Liver (tissue), 9 donors: ENCODE data around the gene CCND1. TPM values are rescaled to one million over a fixed set of nuclear protein-coding genes. Genes with fewer than 3 reads are reported as not detected.

ENCODE experiments used
- DNase-seq: peaks from one replicate; pipeline ENCODE4 v3.0.0-alpha.2; 2017; ENCODE audit warnings: low spot score
- H3K27ac ChIP-seq, 2 donors: one replicate each; pipeline ENCODE4 v1.7.0; 2013; ENCODE audit warnings: inconsistent platforms in 2 of 2, low read length in 2 of 2, control low read depth in 1 of 2, low read depth in 1 of 2, mild to moderate bottlenecking in 1 of 2
- H3K27me3 ChIP-seq, 4 donors: one replicate each; pipeline versions ENCODE4 v1.6.1 to v1.7.0; 2013; ENCODE audit warnings: low read length in 3 of 4, inconsistent platforms in 1 of 4, mild to moderate bottlenecking in 1 of 4, moderate library complexity in 1 of 4; ENCODE audit not compliant: control insufficient read depth in 4 of 4, insufficient read depth in 4 of 4
- H3K36me3 ChIP-seq, 4 donors: one replicate each; pipeline versions ENCODE4 v1.6.1 to v1.7.0; 2013; ENCODE audit warnings: low read length in 3 of 4, mild to moderate bottlenecking in 3 of 4, low read depth in 1 of 4, moderate library complexity in 1 of 4; ENCODE audit not compliant: control insufficient read depth in 4 of 4, insufficient read depth in 3 of 4
- H3K4me1 ChIP-seq, 4 donors: one replicate each; pipeline versions ENCODE4 v1.6.1 to v1.7.0; 2013; ENCODE audit warnings: low read length in 3 of 4, mild to moderate bottlenecking in 3 of 4, moderate library complexity in 1 of 4; ENCODE audit not compliant: control insufficient read depth in 4 of 4, insufficient read depth in 4 of 4
- H3K4me3 ChIP-seq, 3 donors: one replicate each; pipeline versions ENCODE4 v1.6.1 to v1.7.0; 2013; ENCODE audit warnings: low read length in 3 of 3, control low read depth in 1 of 3, low read depth in 1 of 3, mild to moderate bottlenecking in 1 of 3
- H3K9ac ChIP-seq, 2 donors: one replicate each; pipeline ENCODE4 v1.7.0; 2013; ENCODE audit warnings: low read length in 2 of 2, mild to moderate bottlenecking in 2 of 2, moderate library complexity in 2 of 2, control low read depth in 1 of 2, low read depth in 1 of 2
- H3K9me3 ChIP-seq, 4 donors: one replicate each; pipeline versions ENCODE4 v1.6.1 to v1.7.0; 2013; ENCODE audit warnings: low read length in 3 of 4; ENCODE audit not compliant: control insufficient read depth in 4 of 4
- ATF3 ChIP-seq: IDR thresholded peaks from 2 replicates; pipeline ENCODE4 v1.6.1; 2016; ENCODE audit warnings: antibody characterized with exemption
- EGR1 ChIP-seq, 2 donors: IDR thresholded peaks; 2 replicates each; pipeline ENCODE4 v1.6.1; 2016 to 2018; ENCODE audit warnings: antibody characterized with exemption in 2 of 2, low read depth in 2 of 2
- FOXA1 ChIP-seq: IDR thresholded peaks from 2 replicates; pipeline ENCODE4 v1.6.1; 2016; ENCODE audit warnings: antibody characterized with exemption
- GABPA ChIP-seq, 2 donors: IDR thresholded peaks in 1 of 2; conservative IDR thresholded peaks in 1 of 2; 2 replicates each; pipeline ENCODE4 v1.6.1; 2016; ENCODE audit warnings: antibody characterized with exemption in 2 of 2, mild to moderate bottlenecking in 1 of 2, moderate library complexity in 1 of 2
- HNF4A ChIP-seq, 2 donors: conservative IDR thresholded peaks; 2 replicates each; pipeline ENCODE4 v1.6.1; 2016; ENCODE audit warnings: antibody characterized with exemption in 2 of 2, mild to moderate bottlenecking in 2 of 2
- HNF4G ChIP-seq: IDR thresholded peaks from 2 replicates; pipeline ENCODE4 v1.6.1; 2016; ENCODE audit warnings: antibody characterized with exemption
- JUND ChIP-seq, 2 donors: IDR thresholded peaks; 2 replicates each; pipeline ENCODE4 v1.6.1; 2016; ENCODE audit warnings: antibody characterized with exemption in 2 of 2
- NR2F2 ChIP-seq: IDR thresholded peaks from 2 replicates; pipeline ENCODE4 v1.6.1; 2016; ENCODE audit warnings: antibody characterized with exemption
- RAD21 ChIP-seq, 2 donors: IDR thresholded peaks; 2 replicates each; pipeline ENCODE4 v1.6.1; 2016; ENCODE audit warnings: antibody characterized with exemption in 2 of 2, mild to moderate bottlenecking in 2 of 2
- REST ChIP-seq: IDR thresholded peaks from 2 replicates; pipeline ENCODE4 v1.6.1; 2016; ENCODE audit warnings: antibody characterized with exemption, mild to moderate bottlenecking
- RXRA ChIP-seq, 2 donors: IDR thresholded peaks; 2 replicates each; pipeline ENCODE4 v1.6.1; 2017 to 2018; ENCODE audit warnings: antibody characterized with exemption in 2 of 2, mild to moderate bottlenecking in 1 of 2
- SP1 ChIP-seq: IDR thresholded peaks from 2 replicates; pipeline ENCODE4 v1.6.1; 2018; ENCODE audit warnings: antibody characterized with exemption, mild to moderate bottlenecking
- TAF1 ChIP-seq: conservative IDR thresholded peaks from 2 replicates; pipeline ENCODE4 v1.6.1; 2016; ENCODE audit warnings: antibody characterized with exemption, mild to moderate bottlenecking
- YY1 ChIP-seq: IDR thresholded peaks from 2 replicates; pipeline ENCODE4 v1.6.1; 2016; ENCODE audit warnings: antibody characterized with exemption, mild to moderate bottlenecking
- ZBTB33 ChIP-seq: IDR thresholded peaks from 2 replicates; pipeline ENCODE4 v1.6.1; 2016; ENCODE audit warnings: antibody characterized with exemption
- WGBS: extraction: QIAGEN DNeasy Blood & Tissue Kit; methylation state at CpG from one replicate; pipeline ENCODE4 v1.1.7; 2013; 5-methylcytosine and 5-hydroxymethylcytosine counted together
- polyA plus RNA-seq, 2 donors: library from polyadenylated mRNA; stranded (reverse) in 1 of 2; unstranded in 1 of 2; fragments of 200-250 nt in 1 of 2; fragments of >200 nt in 1 of 2; fragmentation: Nextera tagmentation in 1 of 2; extraction: Ambion mirVana in 1 of 2; gene quantifications; one replicate each; pipeline versions ENCODE4 v1.2.1 to v1.2.3, GENCODE V29; 2013 to 2015
- total RNA-seq, 2 donors: library from RNA; depleted of rRNA; stranded (reverse); fragments of >200 nt; gene quantifications; one replicate each; pipeline ENCODE4 v1.2.3, GENCODE V29; 2014
- TF ChIP-seq, protein P1 (sequence below): fragments of 150-350 bp; IDR thresholded peaks from 2 replicates; pipeline ENCODE4 v1.5.1; 2017; ENCODE audit warnings: improper control_type of control experiment, low read depth, low read length; ENCODE audit not compliant: missing input control
- donor health status: healthy.
- donor health status: healthy.
- donor health status: healthy.
- donor health status: healthy.
- donor health status: healthy.

The CCND1 gene
- total and polyA plus RNA-seq, 4 donors = 28.9 to 100 (median 53.3) TPM

DNA sequence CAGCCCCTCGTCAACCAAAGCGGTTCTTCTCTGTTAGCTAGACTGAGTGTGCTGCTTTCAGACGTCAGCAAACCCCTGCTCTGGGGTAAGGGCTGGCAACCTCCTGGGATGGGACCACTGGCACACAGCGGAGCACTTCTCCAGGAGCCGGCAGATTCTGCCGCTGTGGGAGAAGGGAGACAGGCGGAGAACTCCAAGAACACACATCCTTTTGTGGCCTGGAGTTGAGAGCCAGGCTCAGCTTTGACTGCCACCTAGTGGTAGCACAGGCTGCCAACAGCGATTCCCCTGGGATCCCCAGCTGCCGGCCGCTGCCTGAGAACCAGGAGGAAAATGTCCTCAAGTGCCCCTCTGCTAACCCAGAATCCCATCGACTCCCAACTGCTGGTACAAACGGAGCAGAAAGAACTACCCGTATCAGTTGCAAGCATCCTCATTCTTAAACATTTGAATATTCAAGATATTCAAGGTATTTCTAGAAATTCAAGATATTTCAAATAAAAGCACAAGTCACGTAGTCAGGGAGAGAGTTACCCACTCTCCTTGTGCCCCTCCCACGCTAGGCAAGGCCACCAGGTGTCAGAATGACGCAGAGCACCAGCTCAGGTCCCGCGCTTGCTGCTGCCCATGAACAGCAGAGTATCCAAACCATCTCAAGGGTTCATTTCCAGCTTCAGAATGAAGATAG lies 29.3 kb downstream of the CCND1 start:
- no peak for TF ChIP-seq REST
- no peak for TF ChIP-seq HNF4G
- TF ChIP-seq RXRA (IDR thresholded peaks at IDR 0.05) = peak; percentile 38 to 58
- TF ChIP-seq RAD21 (IDR thresholded peaks at IDR 0.05) = peak; percentile 91 to 95
- TF ChIP-seq, protein P1, sequence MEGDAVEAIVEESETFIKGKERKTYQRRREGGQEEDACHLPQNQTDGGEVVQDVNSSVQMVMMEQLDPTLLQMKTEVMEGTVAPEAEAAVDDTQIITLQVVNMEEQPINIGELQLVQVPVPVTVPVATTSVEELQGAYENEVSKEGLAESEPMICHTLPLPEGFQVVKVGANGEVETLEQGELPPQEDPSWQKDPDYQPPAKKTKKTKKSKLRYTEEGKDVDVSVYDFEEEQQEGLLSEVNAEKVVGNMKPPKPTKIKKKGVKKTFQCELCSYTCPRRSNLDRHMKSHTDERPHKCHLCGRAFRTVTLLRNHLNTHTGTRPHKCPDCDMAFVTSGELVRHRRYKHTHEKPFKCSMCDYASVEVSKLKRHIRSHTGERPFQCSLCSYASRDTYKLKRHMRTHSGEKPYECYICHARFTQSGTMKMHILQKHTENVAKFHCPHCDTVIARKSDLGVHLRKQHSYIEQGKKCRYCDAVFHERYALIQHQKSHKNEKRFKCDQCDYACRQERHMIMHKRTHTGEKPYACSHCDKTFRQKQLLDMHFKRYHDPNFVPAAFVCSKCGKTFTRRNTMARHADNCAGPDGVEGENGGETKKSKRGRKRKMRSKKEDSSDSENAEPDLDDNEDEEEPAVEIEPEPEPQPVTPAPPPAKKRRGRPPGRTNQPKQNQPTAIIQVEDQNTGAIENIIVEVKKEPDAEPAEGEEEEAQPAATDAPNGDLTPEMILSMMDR = peak; percentile 94
- no peak for TF ChIP-seq YY1
- Histone ChIP-seq H3K4me1 (peaks cover 3 to 26% (median 18%) of the 10 kb centered on the region in 4 donors), H3K27ac (no peak overlapping the region), H3K9me3 (no peaks in the 10 kb centered on the region), H3K9ac (no peak overlapping the region), H3K27me3 (no peaks in the 10 kb centered on the region), H3K4me3 (no peak overlapping the region), H3K36me3 (peaks cover 0 to 12% (median 6%) of the 10 kb centered on the region in 4 donors)
- WGBS = 39% methylated on average over 18 of the region's 18 CpGs
- DNase-seq = peak; percentile 77

DNA sequence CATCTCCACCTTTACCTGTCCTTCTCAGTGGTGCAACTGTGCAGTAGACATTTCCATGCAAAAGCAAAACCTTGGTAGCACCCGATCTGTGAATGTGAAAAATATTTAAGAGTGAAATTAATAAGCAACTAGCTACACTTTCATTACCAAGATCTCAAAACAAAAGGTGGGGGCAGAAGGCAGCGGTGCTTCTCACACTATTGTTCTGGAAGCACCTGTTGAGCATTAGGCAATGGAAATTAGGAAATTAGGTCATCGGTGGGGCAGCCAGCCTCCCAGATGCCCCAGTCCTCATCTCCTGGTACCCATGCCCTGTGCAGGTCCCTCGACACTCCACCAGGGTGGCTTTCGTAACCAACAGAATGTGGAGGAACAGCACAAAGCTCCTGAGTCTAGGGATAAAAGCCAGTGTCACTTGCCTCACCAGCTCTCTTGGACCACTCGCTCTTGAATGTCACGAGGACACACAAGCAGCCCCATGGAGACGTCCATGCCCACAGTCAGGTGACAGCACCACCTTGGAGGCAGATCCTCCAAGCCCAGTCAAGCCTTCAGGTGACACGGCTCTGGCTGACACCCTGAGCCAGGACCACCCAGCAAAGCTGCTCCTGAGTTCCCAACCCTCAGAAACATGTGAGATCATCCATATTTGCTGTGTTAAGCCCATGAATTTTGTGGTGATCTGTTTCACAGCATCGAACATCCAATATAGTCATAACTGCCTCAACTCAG lies 30.9 kb downstream of the CCND1 start:
- no peak overlapping the region for H3K4me3 ChIP-seq
- TF ChIP-seq EGR1 (IDR thresholded peaks at IDR 0.05; ENCODE audit: low read depth in 2 of 2) (no peak), HNF4G (no peak), REST (no peak), GABPA (IDR thresholded peaks at IDR 0.05 in 1 of 2, conservative IDR thresholded peaks at IDR 0.05 in 1 of 2) (no peak), JUND (IDR thresholded peaks at IDR 0.05) (no peak), HNF4A (conservative IDR thresholded peaks at IDR 0.05) (no peak), FOXA1 (no peak), SP1 (no peak), RAD21 (IDR thresholded peaks at IDR 0.05) (no peak), ZBTB33 (no peak), TAF1 (no peak), NR2F2 (no peak), ATF3 (no peak), YY1 (no peak), RXRA (IDR thresholded peaks at IDR 0.05) (no peak)
- H3K27ac ChIP-seq = no peak overlapping the region
- no peaks in the 10 kb centered on the region for H3K27me3 ChIP-seq
- no peak overlapping the region for H3K9ac ChIP-seq
- peaks cover 0 to 12% (median 6%) of the 10 kb centered on the region in 4 donors for H3K36me3 ChIP-seq
- WGBS = 85% methylated on average over 10 of the region's 10 CpGs
- no peak for DNase-seq
- H3K4me1 ChIP-seq = peaks cover 3 to 26% (median 18%) of the 10 kb centered on the region in 4 donors
- no peaks in the 10 kb centered on the region for H3K9me3 ChIP-seq
